ENCODE results near the gene CDH23.

- no peak for TF ChIP-seq CTCF (conservative IDR thresholded peaks at IDR 0.05)
- TF ChIP-seq EZH2 (IDR thresholded peaks at IDR 0.05; ENCODE audit: low read depth), result no peak
These were observed 127.0 kb downstream of the CDH23 start for GRCh38 chr10:71523756-71524155.
